Neural progenitor cell (in vitro differentiated cells): ENCODE data around the gene F5. TPM values are rescaled to one million over a fixed set of nuclear protein-coding genes. Genes with fewer than 3 reads are reported as not detected.
A peak's percentile ranks its signal among the peaks of the same experiment; 100 is the strongest.

Source experiments
- DNase-seq: peaks from one replicate; pipeline ENCODE4 v3.0.0-alpha.2; 2016; ENCODE audit warnings: low spot score
- H2AFZ ChIP-seq: fragments of 200-600 bp; sonication (generic); replicated peaks from 2 replicates; pipeline ENCODE4 v1.6.1; 2016; ENCODE audit warnings: antibody characterized with exemption
- H3F3A ChIP-seq: fragments of 200-600 bp; sonication (generic); 2 replicates; pipeline ENCODE4 v1.6.1; 2016; ENCODE audit warnings: antibody characterized with exemption, low read depth
- H3K27ac ChIP-seq: fragments of 200-600 bp; sonication (generic); 2 replicates; pipeline ENCODE4 v1.5.1; 2016; ENCODE audit warnings: mild to moderate bottlenecking
- H3K27me3 ChIP-seq: fragments of 200-600 bp; sonication (generic); 2 replicates; pipeline ENCODE4 v1.6.1; 2016; ENCODE audit warnings: mild to moderate bottlenecking, moderate library complexity
- H3K36me3 ChIP-seq: fragments of 200-600 bp; sonication (generic); 2 replicates; pipeline ENCODE4 v1.5.1; 2016
- H3K4me1 ChIP-seq: fragments of 200-600 bp; sonication (generic); 2 replicates; pipeline ENCODE4 v1.6.1; 2016; ENCODE audit warnings: mixed run types
- H3K4me2 ChIP-seq: fragments of 200-600 bp; sonication (generic); 2 replicates; pipeline ENCODE4 v1.6.1; 2016
- H3K4me3 ChIP-seq: fragments of 200-600 bp; sonication (generic); 2 replicates; pipeline ENCODE4 v1.5.1; 2016
- H3K79me2 ChIP-seq: fragments of 200-600 bp; sonication (generic); 2 replicates; pipeline ENCODE4 v1.6.1; 2016; ENCODE audit warnings: low read depth
- H3K9ac ChIP-seq: fragments of 200-600 bp; sonication (generic); 2 replicates; pipeline ENCODE4 v1.6.1; 2016
- H3K9me3 ChIP-seq: fragments of 200-600 bp; sonication (generic); 2 replicates; pipeline ENCODE4 v1.5.1; 2016; ENCODE audit warnings: low read depth
- H4K20me1 ChIP-seq: fragments of 200-600 bp; sonication (generic); 2 replicates; pipeline ENCODE4 v1.6.1; 2016; ENCODE audit warnings: low read depth
- H3K27ac Mint-ChIP-seq: 3 replicates; pipeline ENCODE4 v1.8.0; 2021; ENCODE audit warnings: mixed read lengths
- H3K27me3 Mint-ChIP-seq: 2 replicates; pipeline ENCODE4 v1.8.0; 2022; ENCODE audit warnings: low read depth, mild to moderate bottlenecking, inconsistent platforms, moderate library complexity, mixed read lengths; ENCODE audit not compliant: insufficient read depth
- H3K36me3 Mint-ChIP-seq: 3 replicates; pipeline ENCODE4 v1.8.0; 2021; ENCODE audit warnings: mixed read lengths
- H3K4me1 Mint-ChIP-seq: 3 replicates; pipeline ENCODE4 v1.8.0; 2021; ENCODE audit warnings: mixed read lengths
- H3K4me3 Mint-ChIP-seq: 3 replicates; pipeline ENCODE4 v1.8.0; 2021; ENCODE audit warnings: mild to moderate bottlenecking, moderate library complexity, mixed read lengths
- H3K9me3 Mint-ChIP-seq: 3 replicates; pipeline ENCODE4 v1.8.0; 2020; ENCODE audit warnings: mixed read lengths
- CTCF ChIP-seq: fragments of 200-600 bp; sonication (generic); IDR thresholded peaks from 2 replicates; pipeline ENCODE4 v1.5.1; 2017; ENCODE audit warnings: antibody characterized with exemption, mild to moderate bottlenecking
- EZH2 ChIP-seq: fragments of 200-600 bp; sonication (generic); IDR thresholded peaks from 2 replicates; pipeline ENCODE4 v1.6.1; 2017; ENCODE audit warnings: antibody characterized with exemption, mild to moderate bottlenecking, moderate library complexity
- EZH2phosphoT487 ChIP-seq: fragments of 200-600 bp; sonication (generic); IDR thresholded peaks from 2 replicates; pipeline ENCODE4 v1.6.1; 2017; ENCODE audit warnings: antibody characterized with exemption
- total RNA-seq: library from RNA; depleted of rRNA; stranded (reverse); fragments of >200 nt; gene quantifications from 2 replicates; pipeline ENCODE4 v1.2.3, GENCODE V29; 2015; ENCODE audit warnings: low replicate concordance

Gene F5
- total RNA-seq, 1 donor from 2014 or later, result not detected

GRCh38 chr1:169485431-169486280, 100.6 kb downstream of the F5 start, which contains the start of gene SLC19A2:
TSS of gene SLC19A2 (minus strand) at chr1:169485944. CDS start at chr1:169485766, 178 bp downstream.
- Histone ChIP-seq H3K4me2 (peak within 1 kb of the TSS; percentile 95), H3K9me3 (no peaks in the 10 kb centered on the region), H3K27me3 (no peaks in the 10 kb centered on the region), H3F3A (peaks cover 28% of the 10 kb centered on the region), H3K36me3 (no peaks in the 10 kb centered on the region), H3K9ac (peak within 1 kb of the TSS; percentile 60), H3K4me3 (peak within 1 kb of the TSS; percentile 79), H3K27ac (peak within 1 kb of the TSS; percentile 74), H4K20me1 (peaks cover 16% of the 10 kb centered on the region), H3K79me2 (peaks cover 45% of the 10 kb centered on the region), H2AFZ (peak within 1 kb of the TSS; percentile 94), H3K4me1 (peaks cover 43% of the 10 kb centered on the region)
- peak; percentile 99 for DNase-seq
- Mint-ChIP-seq H3K9me3 (peaks cover 2% of the 10 kb centered on the region), H3K36me3 (peaks cover under 1% of the 10 kb centered on the region), H3K4me3 (peak within 1 kb of the TSS; percentile 98), H3K4me1 (peaks cover 49% of the 10 kb centered on the region), H3K27me3 (no peaks in the 10 kb centered on the region), H3K27ac (peak within 1 kb of the TSS; percentile 96)
- TF ChIP-seq CTCF (peak; percentile 42), EZH2 (no peak), EZH2phosphoT487 (peak; percentile 31)

GRCh38 chr1:169484683-169485430, 101.4 kb downstream of the F5 start:
- Mint-ChIP-seq H3K9me3 (peaks cover 2% of the 10 kb centered on the region), H3K27ac (peak overlapping the region; percentile 96), H3K4me1 (peaks cover 53% of the 10 kb centered on the region), H3K4me3 (peak overlapping the region; percentile 98), H3K27me3 (no peaks in the 10 kb centered on the region), H3K36me3 (peaks cover 3% of the 10 kb centered on the region)
- Histone ChIP-seq H2AFZ (peak overlapping the region; percentile 94), H3K27ac (peak overlapping the region; percentile 73), H3K4me1 (peaks cover 51% of the 10 kb centered on the region), H3K9ac (peak overlapping the region; percentile 60), H3K4me2 (peak overlapping the region; percentile 95), H3K9me3 (no peaks in the 10 kb centered on the region), H3K36me3 (no peaks in the 10 kb centered on the region), H3K27me3 (no peaks in the 10 kb centered on the region), H3F3A (peaks cover 30% of the 10 kb centered on the region), H3K4me3 (peak overlapping the region; percentile 79), H3K79me2 (peaks cover 53% of the 10 kb centered on the region), H4K20me1 (peaks cover 16% of the 10 kb centered on the region)
- TF ChIP-seq EZH2phosphoT487, result no peak
- no peak for TF ChIP-seq CTCF
- no peak for TF ChIP-seq EZH2
- DNase-seq, result peak; percentile 56

GRCh38 chr1:169484101-169484500, 102.2 kb downstream of the F5 start:
- Histone ChIP-seq H2AFZ (no peak overlapping the region), H3K27me3 (no peaks in the 10 kb centered on the region), H3K27ac (no peak overlapping the region), H3K9me3 (no peaks in the 10 kb centered on the region), H3K4me3 (peak overlapping the region; percentile 79), H3K9ac (no peak overlapping the region), H3K36me3 (no peaks in the 10 kb centered on the region), H3K79me2 (peaks cover 61% of the 10 kb centered on the region), H4K20me1 (peaks cover 16% of the 10 kb centered on the region), H3K4me1 (peaks cover 58% of the 10 kb centered on the region), H3F3A (peaks cover 38% of the 10 kb centered on the region), H3K4me2 (peak overlapping the region; percentile 95)
- peak overlapping the region; percentile 98 for H3K4me3 Mint-ChIP-seq
- H3K27me3 Mint-ChIP-seq, result no peaks in the 10 kb centered on the region
- H3K4me1 Mint-ChIP-seq, result peaks cover 56% of the 10 kb centered on the region
- H3K36me3 Mint-ChIP-seq, result peaks cover 3% of the 10 kb centered on the region
- no peak overlapping the region for H3K27ac Mint-ChIP-seq
- no peak for DNase-seq
- H3K9me3 Mint-ChIP-seq, result no peaks in the 10 kb centered on the region
- TF ChIP-seq CTCF, result no peak
- TF ChIP-seq EZH2, result no peak
